Measurements from ENCODE around the gene MOGAT3.

Gene MOGAT3

GRCh38 chr7:101200862-101201599, at the start of gene MOGAT3:
Gene MOGAT3, minus strand, starts transcription at chr7:101201036. Its CDS starts 182 bp downstream, at chr7:101200854.
- no peak within 1 kb of the TSS for H3K27ac ChIP-seq
- no peak for TF ChIP-seq CTCF (IDR thresholded peaks at IDR 0.05; ENCODE audit: low read depth, low read length, missing control alignments)
- H3K4me3 ChIP-seq (ENCODE audit: low read depth, low read length) = no peak within 1 kb of the TSS

GRCh38 chr7:101250324-101250723, 49.5 kb upstream of the MOGAT3 start:
- Histone ChIP-seq H3K27ac (no peak overlapping the region), H3K4me3 (ENCODE audit: low read depth, low read length) (no peak overlapping the region), H3K27me3 (replicated peaks) (no peaks in the 10 kb centered on the region), H3K36me3 (replicated peaks) (no peaks in the 10 kb centered on the region)
- no peak for DNase-seq
- TF ChIP-seq CTCF (IDR thresholded peaks at IDR 0.05; ENCODE audit: low read depth, low read length, missing control alignments) = no peak
- in situ Hi-C loops (cut with HindIII; ENCODE audit: low pct_ligation_motif_present, low sequenced_read_pairs) = no loop called here

More at GRCh38 chr7:101200862-101201599, at the start of gene MOGAT3:
- no peaks in the 10 kb centered on the region for H3K36me3 ChIP-seq (replicated peaks)
- no peak for DNase-seq
- peaks cover 18% of the 10 kb centered on the region for H3K27me3 ChIP-seq (replicated peaks)
- in situ Hi-C loops (cut with HindIII; ENCODE audit: low pct_ligation_motif_present, low sequenced_read_pairs) = no loop called here

- no peak for TF ChIP-seq CTCF (IDR thresholded peaks at IDR 0.05; ENCODE audit: low read depth, low read length, missing control alignments)
- no peak overlapping the region for H3K4me3 ChIP-seq (ENCODE audit: low read depth, low read length)
- no peak overlapping the region for H3K27ac ChIP-seq
- H3K27me3 ChIP-seq (replicated peaks) = no peaks in the 10 kb centered on the region
- H3K36me3 ChIP-seq (replicated peaks) = no peaks in the 10 kb centered on the region
- DNase-seq = no peak
- in situ Hi-C loops (cut with HindIII; ENCODE audit: low pct_ligation_motif_present, low sequenced_read_pairs) = no loop called here
These were observed 47.4 kb upstream of the MOGAT3 start for GRCh38 chr7:101248276-101248675.

- Histone ChIP-seq H3K27ac (peak overlapping the region; percentile 92), H3K4me3 (ENCODE audit: low read depth, low read length) (peak overlapping the region; percentile 69), H3K36me3 (replicated peaks) (peaks cover 7% of the 10 kb centered on the region), H3K27me3 (replicated peaks) (no peaks in the 10 kb centered on the region)
- no peak for DNase-seq
- no peak for TF ChIP-seq CTCF (IDR thresholded peaks at IDR 0.05; ENCODE audit: low read depth, low read length, missing control alignments)
- in situ Hi-C loops (cut with HindIII; ENCODE audit: low pct_ligation_motif_present, low sequenced_read_pairs) = no loop called here
These were observed 44.4 kb upstream of the MOGAT3 start for GRCh38 chr7:101245147-101245668.

GRCh38 chr7:101244375-101245146, 43.7 kb upstream of the MOGAT3 start, which contains the start of gene FIS1:
Gene FIS1, minus strand, starts transcription at chr7:101245081. Its CDS starts 77 bp downstream, at chr7:101245004.
- in situ Hi-C loops (cut with HindIII; ENCODE audit: low pct_ligation_motif_present, low sequenced_read_pairs) = no loop called here
- Histone ChIP-seq H3K36me3 (replicated peaks) (peaks cover 14% of the 10 kb centered on the region), H3K27ac (peak within 1 kb of the TSS; percentile 92), H3K4me3 (ENCODE audit: low read depth, low read length) (peak within 1 kb of the TSS; percentile 69), H3K27me3 (replicated peaks) (no peaks in the 10 kb centered on the region)
- peak; percentile 83 for DNase-seq
- peak; percentile 90 for TF ChIP-seq CTCF (IDR thresholded peaks at IDR 0.05; ENCODE audit: low read depth, low read length, missing control alignments)

Measured in brain microvascular endothelial cell (primary cell).